Activated CD4-positive, alpha-beta T cell treated with anti-CD3 and anti-CD28 coated beads, Interleukin-2, amount 50 U/mL, for 24 hours (primary cell): Measurements from ENCODE around the gene TLR2.

Experiments
- DNase-seq, 2 donors: peaks; one replicate each; pipeline ENCODE4 v3.0.0-alpha.2; 2020; ENCODE audit warnings: low read depth in 1 of 2, low spot score in 1 of 2

The TLR2 gene

GRCh38 chr4:153684182-153684970, at the start of gene TLR2:
Gene TLR2 (plus strand): TSS chr4:153684280. CDS start chr4:153702908, 18,628 bp downstream.
- peak; percentile 33 to 46 for DNase-seq

DNA sequence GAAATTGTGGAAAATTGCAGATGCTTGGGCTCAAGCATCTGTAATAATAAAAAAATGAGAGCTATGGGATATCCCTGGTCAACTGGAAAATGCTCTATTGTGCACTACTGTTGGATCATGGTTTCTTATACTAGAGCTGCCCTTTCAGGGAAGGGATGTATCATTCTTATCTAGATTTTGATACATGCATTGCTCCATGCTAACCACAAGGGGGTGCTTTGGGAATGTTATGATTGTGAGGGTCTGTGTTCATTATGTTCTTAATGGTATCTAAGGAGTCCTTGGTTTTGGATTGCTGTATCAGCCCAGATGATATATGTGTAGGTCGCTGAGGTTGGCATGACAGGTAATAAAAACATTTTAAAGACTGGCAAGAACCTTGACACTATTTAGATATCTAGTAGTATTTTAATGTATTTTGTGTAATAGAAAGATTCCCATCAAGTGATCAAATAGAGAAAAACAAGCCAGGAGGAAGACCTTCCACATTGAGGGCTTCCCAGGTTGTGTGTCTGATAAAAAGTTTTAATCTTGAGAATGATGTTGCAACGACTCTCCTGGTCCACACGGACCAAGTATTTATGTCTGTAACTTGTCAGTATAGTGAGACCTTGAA, 49.2 kb upstream of the TLR2 start:
- no peak for DNase-seq

- no peak for DNase-seq
Observed at GRCh38 chr4:153635846-153636245, 48.2 kb upstream of the TLR2 start.

- DNase-seq = no peak
Observed at GRCh38 chr4:153637201-153637600, 46.9 kb upstream of the TLR2 start.

DNA sequence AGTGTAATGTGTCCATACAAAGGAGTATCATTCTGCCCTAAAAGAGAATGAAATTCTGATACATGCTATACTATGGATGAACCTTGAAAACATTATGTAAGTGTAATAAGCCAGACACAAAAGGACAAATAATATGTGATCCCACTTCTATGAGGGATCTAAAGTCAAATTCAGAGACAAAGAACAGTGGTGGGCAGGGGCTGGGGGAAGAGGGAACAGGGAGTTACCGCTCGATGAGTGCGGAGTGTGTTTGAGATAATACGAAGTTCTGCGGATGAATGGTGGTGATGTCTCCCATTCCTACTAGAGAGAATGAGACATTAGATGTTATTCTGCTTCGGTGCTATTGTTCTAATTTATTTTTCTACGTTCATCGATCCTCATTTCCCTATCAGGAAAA, 46.1 kb upstream of the TLR2 start:
- DNase-seq = no peak

GRCh38 chr4:153638999-153639398, 45.1 kb upstream of the TLR2 start:
- no peak for DNase-seq

DNA sequence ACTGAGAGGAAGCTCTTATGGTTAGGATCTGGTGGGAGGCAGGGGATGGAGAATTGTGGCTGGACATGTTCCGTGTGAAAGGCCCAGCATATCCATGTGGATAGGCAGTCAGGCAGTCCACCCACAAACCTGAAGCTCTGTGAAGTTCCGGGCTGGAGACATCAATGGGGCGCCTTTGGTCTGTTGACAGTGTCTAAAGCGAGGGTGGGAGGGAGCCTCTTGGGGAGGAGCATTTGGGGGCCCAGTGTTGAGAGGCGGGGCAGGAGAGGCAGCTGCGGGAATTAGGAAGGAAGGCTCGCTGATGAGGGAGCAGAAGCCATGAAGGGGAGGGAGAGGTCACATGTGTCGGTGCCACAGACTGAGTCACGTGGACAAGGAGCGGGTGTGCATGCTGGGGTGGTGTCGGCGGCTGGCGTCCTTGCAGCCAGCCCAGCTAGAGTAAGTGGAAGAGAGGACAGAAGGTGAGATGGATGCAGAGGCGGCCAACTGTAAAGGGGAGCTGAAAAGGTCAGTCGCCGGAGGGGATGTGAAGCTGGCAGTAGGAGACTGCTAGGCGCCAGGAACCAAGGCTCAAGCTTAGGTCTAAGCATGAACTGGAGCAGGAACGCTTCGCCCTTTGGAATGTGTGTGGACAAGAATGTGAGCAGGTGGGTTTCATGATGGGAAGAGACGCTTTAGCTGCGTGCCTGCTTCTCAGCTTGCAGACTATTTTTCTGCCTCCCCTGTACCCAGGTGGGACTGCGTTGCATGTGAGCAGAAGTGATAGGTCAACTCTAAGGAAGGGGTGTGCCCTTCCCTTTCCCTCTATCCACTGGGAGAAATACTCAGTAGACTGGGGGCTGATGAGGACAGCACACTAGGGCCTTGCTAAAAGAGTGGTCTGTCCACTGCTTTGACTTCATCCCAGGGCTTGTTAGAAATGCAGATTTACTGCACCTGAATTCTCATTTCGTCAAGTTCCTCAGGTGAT, 44.0 kb upstream of the TLR2 start:
- DNase-seq = no peak

DNA sequence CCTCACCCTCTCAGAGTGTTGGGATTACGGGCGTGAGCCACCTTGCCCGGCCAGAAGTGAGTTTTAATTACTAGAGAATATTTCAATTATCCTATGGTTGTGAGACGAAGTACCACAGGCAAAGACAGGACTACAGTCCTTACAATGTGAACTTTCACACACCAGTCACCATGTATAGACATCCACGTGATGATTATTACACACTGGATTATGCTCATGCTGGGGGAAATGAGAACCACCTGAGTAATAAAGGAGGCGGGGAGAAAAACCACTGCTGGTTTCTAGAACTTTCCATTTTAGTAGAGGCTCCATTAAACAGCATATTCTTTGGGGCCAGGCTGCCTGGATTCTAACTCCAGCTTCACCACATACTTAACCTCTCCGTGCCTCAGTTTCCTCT, 42.5 kb upstream of the TLR2 start:
- DNase-seq = no peak

DNA sequence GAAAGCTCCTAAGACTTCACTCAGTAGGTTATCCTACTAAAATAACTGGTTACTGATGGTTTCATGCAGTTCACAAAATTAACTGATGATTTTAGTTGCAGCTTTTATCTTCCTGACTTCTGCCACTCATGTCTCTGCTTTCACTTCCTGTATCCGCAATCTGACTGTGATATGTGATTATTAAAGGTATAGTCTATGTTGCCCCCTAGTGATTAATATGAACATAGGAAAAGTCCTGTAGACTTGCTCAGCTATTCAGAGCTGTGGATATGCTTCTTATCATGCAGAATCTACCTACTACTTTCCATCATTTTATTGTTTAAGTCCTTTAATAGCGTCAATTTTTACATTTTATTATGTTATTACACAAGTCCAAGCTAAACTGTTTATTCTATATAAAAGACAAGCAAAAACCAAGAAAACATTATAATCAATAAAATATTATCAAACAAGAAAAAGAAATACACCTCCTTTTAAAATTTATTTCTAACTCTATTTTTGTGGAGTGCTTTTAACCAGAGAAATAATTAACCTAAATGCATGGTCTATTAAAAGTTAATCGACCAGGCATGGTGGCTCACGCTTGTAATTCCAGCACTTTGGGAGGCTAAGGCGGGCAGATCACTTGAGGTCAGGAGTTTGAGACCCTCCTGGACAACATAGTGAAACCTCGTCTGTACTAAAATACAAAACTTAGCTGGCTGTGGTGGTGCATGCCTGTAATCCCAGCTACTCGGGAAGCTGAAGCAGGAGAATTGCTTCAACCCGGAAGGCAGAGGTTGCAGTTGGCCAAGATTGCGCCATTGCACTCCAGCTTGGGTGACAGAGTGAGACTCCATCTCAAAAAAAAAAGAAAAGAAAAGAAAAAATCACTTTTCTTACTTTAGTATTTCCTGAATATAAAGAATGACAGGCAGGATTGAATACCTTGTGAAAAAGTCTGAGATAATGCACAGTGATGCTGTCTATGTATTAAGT, 40.4 kb upstream of the TLR2 start:
- DNase-seq = peak in 1 of 2 donors; percentile 18

GRCh38 chr4:153645183-153645582, 38.9 kb upstream of the TLR2 start:
- no peak for DNase-seq

DNA sequence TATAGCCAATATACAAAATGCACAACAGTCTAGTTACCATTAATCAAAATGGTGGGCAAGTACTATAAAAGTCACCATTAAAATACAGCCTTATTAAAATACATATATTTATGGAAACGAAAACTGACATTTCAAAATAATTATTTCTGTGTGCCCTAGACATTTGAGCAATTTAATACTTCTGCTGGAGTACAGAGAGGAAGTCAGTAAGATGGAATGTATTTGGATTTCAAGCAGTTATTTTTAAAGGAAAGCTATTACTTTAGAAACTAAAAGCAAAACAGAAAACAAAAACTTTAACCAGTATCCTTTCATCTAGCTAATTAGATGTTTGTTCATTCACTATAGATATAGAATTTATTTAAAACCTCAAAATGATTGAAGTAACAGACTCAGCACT, 37.8 kb upstream of the TLR2 start:
- no peak for DNase-seq

DNA sequence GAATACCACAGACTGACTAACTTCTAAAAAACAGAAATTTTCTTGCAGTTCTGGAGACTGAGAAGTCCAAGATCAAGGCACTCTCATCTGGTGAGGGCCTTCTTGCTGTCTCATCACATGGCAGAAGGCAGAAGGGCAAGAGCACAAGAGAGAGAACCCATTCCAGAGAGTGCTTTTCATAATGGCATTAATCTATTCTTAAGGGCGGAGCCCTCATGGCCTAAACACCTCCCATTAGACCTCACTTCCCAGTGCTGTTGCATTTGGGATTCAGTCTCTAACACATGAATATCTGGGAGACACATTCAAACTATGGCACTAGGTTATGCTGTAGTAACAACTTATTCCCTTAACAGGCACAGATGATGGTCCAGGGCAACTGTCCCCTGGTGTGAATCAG, 37.1 kb upstream of the TLR2 start:
- DNase-seq = no peak

DNA sequence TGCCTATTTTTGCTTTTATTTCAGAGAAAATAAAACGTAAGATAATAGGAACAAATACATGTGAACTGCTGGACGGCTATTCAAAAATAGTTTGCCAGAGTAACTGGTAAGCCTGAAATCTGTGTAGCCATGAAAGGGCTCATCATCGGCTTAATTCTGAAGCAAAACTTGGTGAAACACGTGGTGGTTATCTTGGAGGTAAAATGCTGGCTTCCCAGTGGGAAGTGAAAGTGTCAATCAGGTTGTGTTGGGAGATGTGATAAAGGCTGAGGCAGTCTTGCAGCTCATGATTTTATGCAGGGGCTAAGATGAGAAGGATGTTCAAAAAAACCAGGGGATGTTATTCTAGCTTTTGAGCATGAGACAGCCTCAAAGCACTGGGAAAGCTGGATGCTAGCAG, 36.1 kb upstream of the TLR2 start:
- no peak for DNase-seq

DNA sequence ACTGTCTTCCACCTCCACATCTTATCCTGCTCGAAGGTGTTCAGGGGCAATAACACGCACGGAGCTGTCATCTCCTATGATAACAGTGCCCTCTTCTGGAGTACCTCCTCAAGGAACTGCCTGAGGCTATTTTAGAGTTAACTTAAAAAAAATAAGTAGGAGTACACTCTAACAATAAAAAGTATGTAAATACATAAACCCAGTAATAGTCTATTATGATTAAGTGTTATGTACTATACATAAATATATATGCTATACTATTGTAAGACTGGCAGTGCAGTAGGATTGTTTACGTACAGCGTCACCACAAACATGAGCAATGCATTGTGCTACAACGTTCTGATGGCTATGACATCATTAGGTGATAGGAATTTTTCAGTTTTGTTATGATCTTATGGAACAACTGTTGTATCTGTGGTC, 34.5 kb upstream of the TLR2 start:
- no peak for DNase-seq

DNA sequence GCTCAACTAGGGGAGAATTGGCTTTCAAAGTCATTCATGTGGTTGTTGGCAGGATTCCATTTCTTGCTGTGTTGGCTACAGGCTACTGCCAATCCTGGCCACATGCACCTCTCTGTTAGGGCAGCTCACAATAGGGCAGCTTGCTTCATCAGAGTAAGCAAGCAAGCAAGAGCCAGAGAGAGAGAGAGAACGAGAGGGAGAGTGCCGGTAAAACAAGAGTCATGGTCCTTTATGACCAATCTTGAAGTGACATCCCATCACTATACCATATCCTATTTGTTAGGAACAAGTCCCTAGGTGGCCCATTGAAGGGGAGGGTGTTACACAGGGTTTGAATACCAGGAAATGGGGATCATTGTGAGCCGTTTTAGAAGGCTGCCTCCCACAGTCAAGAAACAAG, 33.0 kb upstream of the TLR2 start:
- DNase-seq = no peak

DNA sequence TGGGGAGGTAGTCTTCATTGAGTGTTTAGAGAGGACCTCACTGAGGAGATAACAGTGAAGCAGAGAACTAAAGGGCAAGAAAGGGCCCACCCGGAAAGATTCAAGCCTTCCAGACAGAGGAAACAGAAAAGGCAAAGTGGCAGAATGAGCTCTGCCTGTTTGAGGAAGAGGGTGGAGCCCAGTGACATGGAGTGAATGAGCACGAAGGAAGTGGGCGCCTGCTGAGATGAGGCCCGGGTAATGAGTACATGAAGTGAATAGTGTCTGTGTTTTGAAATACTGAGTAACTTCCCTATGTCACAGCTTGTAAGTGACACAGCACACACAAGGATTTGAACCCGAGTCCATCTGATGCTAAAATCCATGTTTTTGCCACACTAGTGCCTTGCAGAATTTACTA, 32.5 kb upstream of the TLR2 start:
- DNase-seq = peak; percentile 22 to 24

GRCh38 chr4:153652051-153652784, 31.9 kb upstream of the TLR2 start:
- no peak for DNase-seq

DNA sequence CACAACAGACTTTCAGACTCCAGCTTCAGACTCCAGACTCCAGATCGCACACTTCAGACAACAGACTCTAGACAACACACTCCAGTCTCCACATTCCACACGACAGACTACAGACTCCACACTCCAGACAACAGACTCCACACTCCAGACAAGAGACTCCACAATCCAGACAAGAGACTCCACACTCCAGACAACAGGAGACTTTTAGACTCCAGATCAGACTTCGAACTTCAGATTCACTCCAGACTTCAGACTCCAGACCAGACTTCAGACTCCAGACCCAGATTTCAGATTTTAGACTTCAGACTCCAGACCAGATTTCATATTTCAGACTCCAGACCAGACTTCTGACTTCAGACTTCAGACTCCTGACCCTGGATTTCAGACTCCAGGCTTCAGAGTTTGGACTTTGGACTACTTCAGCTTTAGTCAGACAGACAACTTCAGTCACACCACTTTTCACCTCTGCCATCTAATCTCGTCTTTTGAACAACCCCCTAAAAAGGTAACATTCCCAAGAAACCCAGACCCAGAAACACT, 29.0 kb upstream of the TLR2 start:
- DNase-seq = no peak

- no peak for DNase-seq
Observed at GRCh38 chr4:153655928-153656327, 28.2 kb upstream of the TLR2 start.
